NCI-H1436 treated with DMSO at 0.1 percent for 48 hours (cell line): ENCODE results near the gene STING1.
"Not testable (repeated sequence)": the region's sequence is repeated elsewhere in the genome, so short reads cannot be mapped to it uniquely, and the experiment has no call there.

Experiments used
- DNase-seq: peaks from one replicate; lab custom pipeline; 2025; lab: John Stamatoyannopoulos, UW

Gene STING1

GRCh38 chr5:139482050-139482889 lies at the start of gene STING1:
TSS of gene STING1 (minus strand) at chr5:139482758. CDS start at chr5:139481704, 1,054 bp downstream.
- DNase-seq: peak; percentile 45

GRCh38 chr5:139531772-139532169 lies 49.2 kb upstream of the STING1 start:
- no peak for DNase-seq

DNA sequence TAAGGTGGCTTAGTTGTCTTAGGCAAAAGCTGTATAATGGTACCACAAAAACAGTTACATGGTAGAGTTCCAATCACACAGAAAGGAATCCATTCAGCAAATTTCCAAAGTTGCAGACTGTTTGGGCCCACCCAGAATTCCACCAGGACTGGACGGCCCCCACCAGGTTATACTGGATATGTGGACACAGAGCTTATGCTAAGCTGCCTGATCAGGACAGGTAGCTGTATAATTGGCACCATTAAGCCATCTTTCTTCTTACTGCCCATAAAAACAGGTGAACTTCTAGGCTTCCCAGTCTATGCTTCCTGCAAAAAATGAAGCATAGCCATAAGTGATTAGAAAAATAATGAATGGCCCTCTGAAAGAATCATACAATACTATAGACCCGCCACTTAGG lies 47.5 kb upstream of the STING1 start:
- not testable (repeated sequence) for DNase-seq

- DNase-seq: not testable (repeated sequence)
These were observed 46.1 kb upstream of the STING1 start for GRCh38 chr5:139528695-139529094.

DNA sequence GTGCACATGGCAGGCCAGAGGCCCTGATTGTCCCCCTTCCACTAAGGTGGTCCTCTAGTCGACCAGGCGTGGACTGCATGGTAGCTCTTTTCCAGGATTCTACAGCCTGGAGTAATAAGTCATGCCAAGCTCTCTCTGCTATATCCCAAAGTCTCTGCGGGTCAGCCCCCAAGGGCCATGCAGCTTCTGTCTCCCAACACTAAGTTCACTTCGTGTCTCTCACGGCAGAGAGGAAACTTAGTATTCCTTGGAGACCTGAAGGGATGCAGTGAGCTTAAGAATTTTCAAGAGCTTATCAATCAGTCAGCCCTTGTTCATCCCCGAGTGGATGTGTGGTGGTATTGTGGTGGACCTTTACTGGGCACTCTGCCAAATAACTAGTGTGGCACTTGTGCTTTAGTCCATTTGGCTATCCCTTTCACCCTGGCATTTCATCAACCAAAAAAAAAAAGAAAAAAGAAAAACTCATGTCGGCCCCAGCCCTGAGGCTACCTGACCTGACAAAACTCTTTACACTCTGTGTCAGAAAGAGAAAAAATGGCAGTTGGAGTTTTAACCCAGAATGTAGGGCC lies 45.4 kb upstream of the STING1 start:
- DNase-seq: not testable (repeated sequence)

DNA sequence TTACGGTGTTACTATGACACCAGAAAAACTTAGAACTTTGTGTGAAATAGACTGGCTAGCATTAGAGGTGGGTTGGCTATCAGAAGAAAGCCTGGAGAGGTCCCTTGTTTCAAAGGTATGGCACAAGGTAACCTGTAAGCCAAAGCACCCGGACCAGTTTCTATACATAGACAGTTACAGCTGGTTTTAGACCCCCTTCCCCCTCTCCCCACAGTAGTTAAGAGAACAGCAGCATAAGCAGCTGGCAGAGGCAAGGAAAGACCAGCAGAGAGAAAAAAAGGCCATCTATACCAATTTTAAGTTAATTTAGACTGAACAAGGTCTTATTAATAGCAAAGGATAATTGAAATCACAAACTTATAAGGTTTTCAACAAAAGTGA lies 44.5 kb upstream of the STING1 start:
- not testable (repeated sequence) for DNase-seq

DNA sequence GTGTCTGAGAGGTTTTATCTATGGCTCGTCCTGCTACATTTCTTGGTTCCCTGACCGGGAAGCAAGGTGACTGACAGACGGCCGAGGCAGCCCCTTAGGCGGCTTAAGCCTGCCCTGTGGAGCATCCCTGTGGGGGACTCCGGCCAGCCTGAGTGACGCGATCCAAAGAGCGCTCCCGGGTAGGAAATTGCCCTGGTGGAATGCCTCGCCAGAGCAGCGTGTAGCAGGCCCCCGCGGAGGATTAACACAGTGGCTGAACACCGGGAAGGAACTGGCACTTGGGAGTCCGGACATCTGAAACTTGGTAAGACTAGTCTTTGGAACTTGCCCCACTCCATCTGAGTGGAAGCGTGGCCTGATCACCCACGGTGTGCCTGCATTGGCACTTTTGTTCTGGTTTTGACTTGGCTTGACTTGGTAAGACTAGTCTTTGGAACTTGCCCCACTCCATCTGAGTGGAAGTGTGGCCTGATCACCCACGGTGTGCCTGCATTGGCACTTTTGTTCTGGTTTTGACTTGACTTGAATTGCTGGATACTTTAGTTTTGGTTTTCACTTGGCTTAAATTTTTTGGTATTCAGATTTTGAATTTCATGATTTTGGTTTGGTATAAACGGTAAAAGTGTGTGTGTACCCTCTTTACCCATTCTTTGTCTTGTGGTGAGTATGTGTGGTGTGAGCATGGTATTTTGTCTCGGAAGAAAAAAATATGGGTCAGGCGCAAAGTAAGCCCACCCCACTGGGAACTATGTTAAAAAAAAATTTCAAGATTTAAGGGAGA lies 43.9 kb upstream of the STING1 start:
- DNase-seq: not testable (repeated sequence)

- DNase-seq: not testable (repeated sequence)
These were observed 43.2 kb upstream of the STING1 start for GRCh38 chr5:139525586-139526308.

DNA sequence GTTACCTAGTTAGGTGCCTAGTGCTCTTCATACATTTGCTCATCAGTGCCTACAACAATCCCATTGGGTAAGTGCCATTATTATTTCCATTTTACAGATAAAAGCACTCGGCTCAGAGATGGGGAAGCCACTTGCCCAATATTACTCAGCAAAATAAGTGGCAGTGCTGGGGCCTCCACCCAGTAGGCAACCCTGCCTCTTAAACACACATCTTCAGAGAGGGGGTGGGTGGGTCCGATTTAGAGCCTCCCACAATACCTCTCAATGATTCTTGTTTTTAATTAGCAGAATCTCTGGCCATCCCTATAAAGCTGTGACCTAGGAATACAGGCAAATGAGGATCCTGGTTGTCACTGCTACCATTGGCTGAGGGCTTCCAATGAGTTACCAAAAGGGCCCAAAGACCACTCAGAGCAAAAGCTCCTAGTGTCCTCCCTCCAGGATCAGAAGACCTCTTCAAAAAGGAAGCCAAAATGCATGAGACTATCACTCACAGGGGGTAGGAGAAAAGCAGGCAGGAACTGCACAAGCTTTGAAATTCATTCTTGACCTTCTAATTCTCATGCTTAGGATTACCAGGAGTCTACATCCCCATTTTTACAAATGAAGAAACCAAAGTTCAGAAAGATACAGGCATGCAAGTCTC lies 42.5 kb upstream of the STING1 start:
- peak; percentile 10 for DNase-seq

DNA sequence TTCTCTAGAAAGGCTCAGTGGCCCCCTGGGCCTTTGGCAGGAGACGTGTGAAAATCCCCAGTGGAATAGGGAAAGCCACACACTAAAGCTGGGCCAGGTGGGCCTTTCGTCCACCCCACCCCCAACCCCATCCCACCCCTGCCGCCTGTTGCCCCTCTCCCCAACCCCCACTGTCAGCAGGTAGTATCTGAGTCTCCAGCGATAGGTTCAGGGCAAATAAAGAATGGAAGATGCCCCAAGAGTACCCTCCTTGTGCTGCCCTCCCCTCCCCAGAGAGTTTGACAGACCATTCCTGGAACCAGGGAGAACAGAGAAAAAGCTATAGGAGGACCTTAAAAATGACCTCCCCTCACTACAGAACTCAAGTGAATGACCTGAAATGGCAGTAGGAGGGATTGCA lies 41.9 kb upstream of the STING1 start:
- DNase-seq: no peak

- no peak for DNase-seq
These were observed 41.3 kb upstream of the STING1 start for GRCh38 chr5:139523635-139524445.

- peak; percentile 51 for DNase-seq
These were observed 35.4 kb upstream of the STING1 start for GRCh38 chr5:139517683-139518564.

DNA sequence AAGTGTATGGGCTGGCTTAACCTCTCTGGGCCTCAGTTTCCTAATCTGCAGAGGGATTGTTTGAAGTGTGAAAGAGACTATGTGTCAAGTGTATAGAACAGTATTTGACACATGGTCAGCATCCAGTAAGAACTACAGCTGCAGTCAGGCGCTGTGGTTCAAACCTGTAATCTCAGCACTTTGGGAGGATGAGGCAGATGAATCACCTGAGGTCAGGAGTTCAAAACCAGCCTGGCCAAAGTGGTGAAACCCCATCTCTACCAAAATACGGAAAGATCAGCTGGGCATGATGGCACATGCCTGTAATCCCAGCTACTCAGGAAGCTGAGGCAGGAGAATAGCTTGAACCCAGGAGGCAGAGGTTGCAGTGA lies 31.9 kb upstream of the STING1 start:
- DNase-seq: no peak

- no peak for DNase-seq
These were observed 31.4 kb upstream of the STING1 start for GRCh38 chr5:139513852-139514485.

GRCh38 chr5:139513434-139513833 lies 30.9 kb upstream of the STING1 start:
- not testable (repeated sequence) for DNase-seq

- DNase-seq: no peak
These were observed 30.3 kb upstream of the STING1 start for GRCh38 chr5:139512786-139513390.

DNA sequence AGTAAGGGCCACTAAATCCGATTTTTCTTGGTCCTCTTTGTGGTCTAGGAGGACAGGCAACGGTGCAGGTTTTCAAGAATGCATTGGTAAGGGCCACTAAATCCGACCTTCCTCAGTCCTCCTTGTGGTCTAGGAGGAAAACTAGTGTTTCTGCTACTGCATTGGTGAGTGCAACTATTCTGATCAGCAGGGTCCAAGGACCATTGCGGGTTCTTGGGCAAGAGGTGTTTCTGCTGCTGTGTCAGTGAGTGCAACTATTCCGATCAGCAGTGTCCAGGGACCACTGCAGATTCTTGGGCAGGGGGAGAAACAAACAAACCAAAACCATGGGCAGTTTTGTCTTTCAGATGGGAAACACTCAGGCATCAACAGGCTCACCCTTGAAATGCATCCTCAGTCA lies 22.2 kb upstream of the STING1 start:
- DNase-seq: not testable (repeated sequence)

- not testable (repeated sequence) for DNase-seq
These were observed 21.3 kb upstream of the STING1 start for GRCh38 chr5:139503879-139504278.
